ENCODE measurements around the gene KRTAP10-2.
A peak's percentile ranks its signal among the peaks of the same experiment; 100 is the strongest.

The KRTAP10-2 gene

DNA sequence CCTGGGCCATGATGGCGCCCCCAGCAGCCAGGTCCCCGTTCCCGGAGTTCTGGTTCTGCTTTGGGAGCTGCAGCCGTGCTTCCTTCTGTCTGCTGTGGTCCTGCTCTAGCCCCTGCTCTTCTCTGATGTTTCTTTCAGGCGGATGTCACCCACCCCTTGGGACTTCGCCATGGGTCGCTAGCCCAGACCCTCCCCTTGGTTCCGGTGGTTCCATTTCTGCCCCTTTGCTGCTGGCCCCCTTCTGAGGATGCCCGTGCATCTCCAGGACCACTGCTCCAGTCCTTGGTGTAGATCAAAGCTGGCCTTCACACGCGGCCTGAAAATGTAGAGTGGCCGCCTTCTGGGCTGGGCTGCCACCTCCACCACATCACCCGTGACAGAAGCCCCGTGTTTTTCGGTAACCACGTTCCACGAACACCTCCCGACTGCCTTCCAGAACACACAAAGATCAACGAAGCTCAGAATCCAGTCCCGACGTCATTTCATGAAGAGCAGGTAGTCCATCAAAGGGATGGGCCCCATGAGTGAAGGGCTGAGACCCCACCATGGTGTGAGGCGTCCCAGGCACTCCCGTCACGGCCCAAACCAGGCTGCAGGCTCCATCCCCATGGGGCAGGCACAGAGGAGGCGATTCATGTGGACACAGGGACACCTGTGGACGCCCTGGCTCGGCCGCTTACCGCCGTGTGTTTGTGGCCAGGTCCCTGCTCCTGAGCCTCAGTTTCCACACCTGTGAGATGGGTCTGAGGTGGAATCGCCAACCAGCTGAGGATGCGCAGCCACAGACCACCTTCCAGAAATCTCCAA, 35.7 kb downstream of the KRTAP10-2 start:
- FAIRE-seq (no peak), DNase-seq (ENCODE audit: low spot score) (no peak)

DNA sequence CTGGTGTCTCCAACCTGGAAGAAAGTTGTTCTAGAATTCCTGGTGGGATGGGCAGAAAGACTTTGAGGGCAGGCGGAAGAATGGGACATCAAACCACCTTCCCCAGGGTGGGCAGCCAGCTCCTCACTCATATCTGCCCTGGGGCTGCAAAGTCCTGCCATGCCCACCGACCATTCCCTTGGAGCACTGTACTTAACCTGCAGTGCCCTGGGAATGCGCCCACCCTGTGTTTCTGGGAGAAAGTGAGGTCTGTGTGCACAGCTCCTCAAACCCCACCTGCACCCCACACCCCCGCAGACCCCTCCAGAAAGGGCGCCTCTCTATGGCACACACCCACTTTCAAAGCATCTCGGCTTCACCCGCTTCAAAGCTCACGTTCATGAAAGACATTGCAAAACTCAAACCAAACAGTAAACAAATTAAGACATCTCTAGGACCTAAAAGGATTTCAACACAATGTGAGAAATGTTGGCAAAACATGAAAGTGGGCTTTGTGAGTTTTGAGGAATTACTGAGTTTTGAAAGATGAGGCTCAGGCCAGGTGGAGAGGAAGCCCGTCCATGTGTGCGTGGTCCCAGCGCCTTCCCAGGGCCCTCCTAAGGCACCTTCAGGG, 36.5 kb downstream of the KRTAP10-2 start:
- no peak for DNase-seq (ENCODE audit: low spot score)
- no peak for FAIRE-seq

DNA sequence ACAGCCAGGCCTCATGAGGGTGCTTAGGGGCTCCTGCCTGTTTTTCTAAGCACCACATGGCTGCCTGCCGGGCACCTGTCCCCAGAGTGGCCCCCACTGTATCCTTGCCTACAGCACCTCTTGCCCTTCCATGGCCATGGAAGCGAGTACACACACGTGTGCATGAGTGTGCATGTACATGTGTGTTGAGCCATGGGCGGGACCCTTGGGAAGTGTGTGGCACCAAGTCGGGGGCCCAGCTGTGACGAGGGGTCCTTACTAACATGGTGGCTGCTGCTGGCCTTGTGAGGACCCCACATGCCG, 37.1 kb downstream of the KRTAP10-2 start:
- FAIRE-seq: no peak

DNA sequence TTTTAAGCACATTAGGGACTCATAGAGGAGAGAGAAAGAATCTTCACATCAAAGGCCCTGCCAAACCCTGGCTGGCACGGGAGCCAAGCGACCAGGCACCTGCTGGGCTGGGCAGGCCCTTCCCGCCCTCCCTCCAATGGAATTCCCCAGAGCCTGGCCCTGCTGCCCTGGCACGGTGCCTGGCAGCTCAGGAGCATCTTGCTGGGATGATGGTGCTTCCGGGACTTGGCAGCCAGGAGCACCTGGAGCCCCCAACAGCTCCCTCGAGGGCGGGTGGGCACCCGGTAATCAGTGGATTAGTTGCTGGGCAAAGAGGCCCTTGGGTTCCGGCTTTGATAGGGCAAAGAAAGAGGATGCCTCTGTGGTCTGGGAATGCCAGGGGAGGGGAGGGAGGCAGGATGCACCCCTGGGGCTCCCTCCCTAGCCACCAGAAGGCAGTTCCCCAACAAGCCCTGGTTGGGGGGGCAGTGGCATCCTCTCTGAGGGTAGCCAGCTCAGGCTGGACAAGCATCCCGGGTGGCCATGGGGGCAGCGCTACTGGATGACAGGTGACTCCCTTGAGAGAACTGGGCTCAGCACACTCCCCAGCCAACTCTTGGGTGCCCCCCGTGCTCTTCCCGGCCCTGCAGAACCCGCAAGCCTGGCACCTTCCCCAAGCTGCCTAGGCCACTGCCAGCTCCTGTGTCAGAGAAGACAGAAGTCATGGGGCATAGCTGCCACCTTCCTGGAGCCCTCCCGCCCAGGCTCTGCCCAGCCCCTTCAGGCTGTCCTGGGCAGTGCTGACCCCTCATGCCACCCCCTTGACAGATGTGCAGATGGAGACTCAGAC, 37.7 kb downstream of the KRTAP10-2 start:
- DNase-seq (ENCODE audit: low spot score): no peak
- no peak for FAIRE-seq

More for the DNA sequence above, 37.1 kb downstream of the KRTAP10-2 start:
- no peak for DNase-seq (ENCODE audit: low spot score)

DNA sequence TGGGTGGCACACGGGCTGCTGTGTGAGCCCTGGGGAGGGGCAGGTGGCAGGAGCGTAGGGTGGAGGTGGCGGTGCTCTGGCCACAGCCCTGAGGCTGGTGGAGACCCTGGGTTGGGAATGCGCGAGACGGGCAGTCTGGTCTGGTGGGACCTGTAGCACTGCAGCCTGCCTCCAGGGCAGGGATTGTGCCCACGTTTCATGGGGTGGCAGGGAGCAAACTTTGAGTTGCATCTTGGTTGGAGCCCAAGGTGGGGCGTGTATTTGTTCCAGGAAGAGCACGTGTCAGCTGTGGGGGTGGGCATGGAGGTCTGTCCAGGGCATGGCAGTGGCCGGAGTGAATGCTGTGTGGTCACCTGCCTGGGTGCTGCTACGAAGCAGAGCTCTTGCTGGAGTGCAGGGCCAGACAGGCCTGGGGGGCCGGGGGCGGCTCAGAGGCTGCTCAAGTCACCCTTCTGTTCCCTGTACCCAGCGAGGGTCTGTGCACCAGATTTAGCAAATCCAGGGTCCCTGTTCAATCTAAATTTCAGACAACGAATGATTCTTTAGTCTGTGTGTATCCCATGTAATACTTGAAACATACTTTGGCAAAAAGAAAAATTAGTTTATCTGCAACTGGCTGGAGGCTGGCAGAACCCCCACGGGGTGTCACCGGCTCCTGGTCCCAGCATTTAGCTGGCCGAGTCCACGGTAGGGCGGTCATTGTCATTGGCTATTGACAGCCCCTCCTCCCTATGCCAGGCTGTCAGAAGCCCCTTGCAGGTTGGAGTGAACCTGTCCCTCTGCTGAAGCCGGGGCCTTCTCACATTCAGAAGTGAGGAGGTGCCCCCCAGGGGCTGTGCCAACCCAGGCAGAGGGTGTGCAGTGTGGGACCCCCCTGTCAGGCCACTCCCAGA, 38.6 kb downstream of the KRTAP10-2 start:
- FAIRE-seq (no peak), DNase-seq (ENCODE audit: low spot score) (no peak)

DNA sequence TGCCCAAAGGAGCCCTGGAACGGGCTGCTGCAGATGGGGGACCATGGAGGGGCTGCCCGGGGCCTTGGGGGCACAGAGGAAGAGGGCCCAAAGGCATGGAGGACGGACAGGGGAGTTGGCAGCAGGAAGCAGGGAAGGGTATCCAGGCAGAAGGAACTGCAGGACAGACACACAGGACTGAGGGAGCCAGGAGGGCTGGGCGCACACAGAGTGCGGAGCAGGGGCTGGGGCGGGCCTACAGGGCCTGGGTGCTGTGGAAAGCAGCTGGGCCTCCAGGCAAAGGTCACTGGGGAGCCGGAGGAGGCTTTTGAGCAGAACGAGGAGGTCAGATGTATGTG, 39.4 kb downstream of the KRTAP10-2 start:
- DNase-seq (ENCODE audit: low spot score) (no peak), FAIRE-seq (no peak)

DNA sequence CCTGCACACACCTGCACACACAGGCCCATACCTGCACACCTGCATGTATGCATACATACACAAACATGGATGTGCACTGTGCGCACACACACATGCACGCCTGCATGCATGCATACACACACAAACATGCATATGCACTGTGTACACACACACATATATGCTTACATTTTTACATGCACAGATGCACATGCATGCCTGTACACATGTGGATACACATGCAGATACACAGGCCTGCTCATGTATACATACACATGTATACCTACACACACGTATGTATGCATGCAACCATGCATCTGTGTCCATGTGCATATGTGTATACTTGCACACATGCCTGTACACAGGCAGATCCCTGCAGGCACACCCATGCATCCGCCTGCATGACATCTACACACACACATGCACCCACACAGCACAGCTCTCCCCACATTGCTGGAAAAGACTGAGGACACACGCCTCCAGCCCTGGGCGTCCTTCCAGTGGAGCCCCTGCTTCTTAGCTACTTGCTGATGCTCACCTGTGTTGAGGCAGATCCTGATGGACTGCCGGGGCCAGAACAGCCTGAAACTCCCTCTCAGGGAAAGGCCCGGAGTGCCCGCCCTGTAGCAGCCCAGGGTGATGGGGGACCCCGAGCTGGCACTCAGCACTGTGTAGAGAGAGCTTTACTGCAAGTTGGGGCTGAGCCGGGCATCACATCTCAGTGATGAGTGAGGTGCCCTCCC, 39.9 kb downstream of the KRTAP10-2 start:
- no peak for DNase-seq (ENCODE audit: low spot score)
- no peak for FAIRE-seq

DNA sequence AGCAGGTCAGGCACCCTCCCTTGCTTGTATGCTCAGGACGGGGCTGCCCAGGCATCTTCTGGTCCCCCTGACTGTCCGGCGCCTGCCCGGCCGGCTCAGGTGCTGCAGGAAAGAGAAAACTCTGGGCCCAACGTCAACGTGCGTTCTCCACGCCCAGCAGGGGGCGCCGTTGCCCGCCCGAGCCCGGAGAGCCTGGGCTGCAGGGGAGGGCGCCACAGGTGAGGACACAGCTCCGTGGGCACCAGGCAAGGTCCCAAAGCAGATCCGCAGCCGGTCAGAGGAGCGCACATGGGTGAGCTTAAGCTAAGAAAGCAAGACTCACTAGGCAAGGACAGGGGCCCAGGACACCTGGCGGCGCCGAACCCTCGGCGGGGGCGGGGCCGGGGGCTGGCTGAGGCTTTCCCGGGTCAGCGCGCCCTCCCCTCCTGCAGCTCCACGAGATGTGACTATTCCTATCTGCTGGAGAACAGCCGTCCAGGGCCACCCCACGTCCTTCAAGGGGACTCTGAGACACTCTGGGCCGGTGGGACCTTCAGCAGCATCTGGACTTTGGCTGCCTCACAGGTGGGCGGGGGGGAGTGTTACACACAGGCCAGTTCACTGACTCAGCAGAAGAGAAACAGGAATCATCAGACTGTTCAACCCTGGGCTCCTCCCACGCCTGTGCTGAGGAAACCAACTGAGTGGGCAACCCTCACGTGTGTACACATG, 40.6 kb downstream of the KRTAP10-2 start:
- DNase-seq (ENCODE audit: low spot score) (no peak), FAIRE-seq (no peak)

DNA sequence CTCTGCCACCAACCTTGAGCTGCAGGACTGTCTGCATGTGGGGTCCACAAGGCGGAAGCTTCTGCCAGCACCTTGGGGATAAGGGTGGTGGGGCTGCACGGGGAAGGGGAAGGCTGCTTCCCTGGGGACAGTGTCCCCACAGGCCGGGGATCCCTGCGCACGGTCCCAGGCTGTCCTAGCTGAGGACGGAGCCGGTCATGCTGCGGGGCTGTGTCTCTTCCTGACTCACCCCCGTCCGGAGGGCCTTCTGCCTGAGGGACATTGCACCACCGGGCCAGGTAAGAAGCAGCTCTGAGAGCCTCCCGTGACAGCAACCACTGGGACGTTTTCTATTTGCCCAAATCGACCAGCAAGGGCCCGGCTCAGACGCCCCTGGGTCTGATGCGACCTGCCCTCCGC, 41.2 kb downstream of the KRTAP10-2 start:
- FAIRE-seq (no peak), DNase-seq (ENCODE audit: low spot score) (no peak)

DNA sequence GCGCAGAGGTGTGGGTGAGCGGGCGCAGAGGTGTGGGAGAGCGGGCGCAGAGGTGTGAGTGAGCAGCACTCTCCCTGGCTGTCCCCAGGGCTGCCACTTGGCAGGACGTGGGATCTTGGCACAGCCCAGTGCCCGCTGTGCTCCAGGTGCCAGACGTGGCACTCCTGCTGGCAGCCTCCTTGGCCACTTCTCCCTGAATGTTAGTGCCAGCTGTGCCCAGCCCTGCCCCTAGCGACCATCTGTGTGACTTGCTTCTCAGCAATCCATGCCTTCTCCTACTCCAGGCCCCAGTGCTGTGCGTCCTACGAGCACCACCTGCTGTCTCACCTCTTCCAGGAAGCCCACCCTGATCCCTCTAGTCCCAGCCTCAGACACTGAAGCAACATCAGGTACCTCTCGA, 41.8 kb downstream of the KRTAP10-2 start:
- FAIRE-seq: no peak
- DNase-seq (ENCODE audit: low spot score): peak; percentile 45

DNA sequence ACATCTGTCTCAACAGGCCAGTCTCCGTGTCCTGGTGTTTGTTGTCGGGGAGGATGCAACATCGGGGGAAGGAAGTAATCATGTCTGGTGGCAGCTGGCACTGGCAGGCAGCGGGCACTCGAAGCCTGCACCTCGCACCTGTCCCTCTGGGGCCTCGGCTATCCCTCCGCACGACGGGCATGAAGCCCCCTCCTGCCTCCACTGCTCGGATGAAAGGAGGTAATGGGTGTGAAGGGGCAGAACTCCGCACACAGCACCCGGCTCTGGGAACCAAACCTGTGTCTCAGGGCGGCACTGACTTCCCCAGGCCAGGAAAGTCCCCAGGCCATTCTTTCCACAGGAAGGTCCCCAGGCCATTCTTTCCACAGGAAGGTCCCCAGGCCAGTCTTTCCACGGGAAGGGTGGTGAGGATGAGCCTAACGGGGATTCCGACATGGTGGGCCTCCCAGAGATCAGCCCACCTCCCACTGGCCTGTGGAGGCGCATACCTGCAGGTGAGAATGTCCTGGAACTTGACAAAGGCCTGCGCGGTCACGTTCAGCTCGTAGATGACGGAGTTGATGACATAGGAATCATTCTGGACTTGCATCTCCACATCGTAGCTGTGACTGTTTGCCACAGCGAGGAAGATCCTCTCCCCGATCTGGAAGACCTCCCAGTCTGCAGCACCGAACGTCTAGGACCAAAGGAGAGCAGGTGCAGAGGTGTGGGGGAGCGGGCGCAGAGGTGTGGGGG, 42.4 kb downstream of the KRTAP10-2 start:
- DNase-seq (ENCODE audit: low spot score) (no peak), FAIRE-seq (no peak)

DNA sequence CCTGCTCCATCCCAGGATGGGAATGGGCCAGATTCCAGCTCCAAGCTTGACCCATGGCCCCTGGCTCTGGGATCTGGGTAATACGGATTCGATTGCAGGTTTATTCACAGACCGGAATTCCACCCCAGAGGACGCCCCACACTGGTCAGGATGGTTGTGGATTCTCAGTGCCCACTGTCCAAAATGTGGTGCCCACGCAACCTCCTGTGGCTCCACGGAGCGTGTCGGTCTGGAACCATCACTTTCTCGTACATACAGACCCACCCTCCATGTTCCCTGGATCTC, 42.9 kb downstream of the KRTAP10-2 start:
- no peak for FAIRE-seq
- no peak for DNase-seq (ENCODE audit: low spot score)

DNA sequence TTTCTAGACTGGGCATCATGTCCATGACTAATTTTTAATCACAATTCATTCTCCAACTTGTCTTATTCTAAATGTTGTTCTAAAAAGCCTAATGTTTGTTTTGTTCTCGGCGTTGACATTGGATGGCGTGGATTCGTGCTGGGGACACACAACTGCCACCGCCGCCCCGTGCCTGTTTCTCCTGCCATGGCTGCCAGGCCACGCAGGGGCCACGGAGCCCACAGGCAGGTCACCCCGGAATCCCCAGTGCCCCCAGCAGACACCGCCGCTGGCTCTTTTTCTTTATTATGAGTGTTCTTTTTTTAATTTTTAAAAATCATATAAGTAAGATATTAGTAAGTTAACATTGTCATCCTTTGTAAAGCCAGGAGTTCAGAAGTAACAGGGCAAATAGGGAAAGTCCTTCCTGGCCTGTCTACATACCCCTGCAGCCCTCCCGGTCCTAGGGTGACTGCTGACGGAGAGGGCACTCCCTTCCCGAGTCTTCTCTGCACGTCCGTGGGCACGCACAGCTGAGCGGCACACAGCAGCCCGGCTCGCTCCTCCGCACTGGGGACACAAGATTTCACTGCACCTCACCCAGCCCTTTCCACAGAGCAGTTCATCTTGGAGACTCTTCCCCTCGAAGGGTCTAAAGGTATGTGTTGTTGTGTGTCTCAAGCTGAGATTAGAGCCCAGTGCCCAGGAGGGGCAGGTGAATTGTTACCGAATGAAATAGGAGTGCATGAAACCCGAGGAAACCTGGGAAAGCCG, 43.5 kb downstream of the KRTAP10-2 start:
- DNase-seq (ENCODE audit: low spot score) (no peak), FAIRE-seq (no peak)

DNA sequence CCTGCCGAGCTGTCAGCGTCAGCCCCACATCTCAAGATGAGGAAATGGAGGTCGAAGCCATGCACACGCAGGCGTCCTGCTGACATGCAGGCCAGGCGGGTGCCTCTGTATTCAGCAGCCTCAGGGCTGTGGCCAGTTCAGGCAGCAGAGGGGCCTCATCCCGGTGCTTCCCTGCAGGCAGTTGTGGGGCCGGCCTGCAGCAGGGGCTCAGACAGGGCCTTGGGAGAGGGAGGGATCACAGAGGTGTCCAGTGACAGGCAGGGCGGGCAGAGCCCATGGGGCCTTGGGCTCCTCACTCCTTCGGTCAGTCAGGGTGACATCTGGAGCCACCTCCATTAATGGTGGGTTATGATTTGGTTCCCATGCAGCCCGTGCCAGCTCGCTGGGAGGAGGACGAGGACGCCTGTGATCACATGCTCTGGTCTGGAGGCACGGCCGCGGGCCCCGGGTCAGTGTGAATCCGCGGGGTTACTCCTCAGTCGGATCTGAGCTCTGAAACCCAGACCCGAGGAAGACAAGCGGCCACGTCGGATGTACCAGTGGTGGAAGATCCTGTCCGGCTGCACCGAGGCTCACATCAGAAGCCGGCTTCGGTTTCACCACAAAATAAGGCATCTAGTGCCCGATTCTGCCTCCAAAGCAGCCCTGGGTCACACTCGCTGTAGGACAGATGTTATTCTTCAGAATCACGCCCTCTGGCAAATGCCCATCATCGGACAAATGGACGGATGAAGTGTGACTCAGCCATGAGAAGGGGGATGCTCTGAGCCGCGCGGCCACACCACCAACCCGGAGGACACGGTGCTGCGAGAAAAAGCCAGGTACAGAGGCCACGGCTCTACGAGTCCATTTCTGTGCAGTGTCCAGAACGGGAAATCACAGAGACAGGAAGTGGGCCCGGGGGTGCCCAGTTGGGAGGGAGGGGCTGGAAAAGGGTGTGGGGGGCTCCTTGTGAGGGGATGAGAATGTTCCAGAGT, 44.7 kb downstream of the KRTAP10-2 start:
- no peak for DNase-seq (ENCODE audit: low spot score)

DNA sequence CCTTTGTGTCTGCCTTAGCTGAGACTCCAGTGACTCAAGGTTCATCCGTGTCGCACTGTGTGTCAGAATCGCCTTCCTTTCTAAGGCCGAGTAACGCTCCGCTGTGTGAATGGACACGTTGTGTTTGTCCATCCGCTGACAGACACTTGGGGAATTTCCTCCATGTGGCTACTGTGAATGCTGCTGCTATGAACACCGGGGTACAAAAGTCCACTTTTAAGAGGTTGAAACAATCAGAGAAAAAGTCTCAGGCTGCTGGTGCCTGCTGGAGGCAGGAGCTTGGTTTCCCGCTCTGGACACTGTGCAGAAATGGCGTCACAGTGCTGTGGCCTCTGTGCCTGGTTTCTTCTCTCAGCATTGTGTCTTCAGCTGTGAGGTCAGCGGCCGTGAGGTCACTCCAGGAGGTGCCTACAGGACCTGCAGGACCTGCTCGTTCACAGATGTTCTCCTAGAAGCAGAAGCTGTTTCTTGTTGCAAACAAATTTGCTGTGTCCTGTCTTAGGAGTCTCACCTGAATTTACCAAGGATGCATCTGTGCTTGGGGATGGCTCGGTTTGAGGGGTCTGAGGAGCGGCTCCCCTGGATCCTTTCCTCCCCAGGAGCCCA, 45.5 kb downstream of the KRTAP10-2 start:
- FAIRE-seq (no peak), DNase-seq (ENCODE audit: low spot score) (no peak)

More for the DNA sequence above, 44.7 kb downstream of the KRTAP10-2 start:
- FAIRE-seq: no peak

DNA sequence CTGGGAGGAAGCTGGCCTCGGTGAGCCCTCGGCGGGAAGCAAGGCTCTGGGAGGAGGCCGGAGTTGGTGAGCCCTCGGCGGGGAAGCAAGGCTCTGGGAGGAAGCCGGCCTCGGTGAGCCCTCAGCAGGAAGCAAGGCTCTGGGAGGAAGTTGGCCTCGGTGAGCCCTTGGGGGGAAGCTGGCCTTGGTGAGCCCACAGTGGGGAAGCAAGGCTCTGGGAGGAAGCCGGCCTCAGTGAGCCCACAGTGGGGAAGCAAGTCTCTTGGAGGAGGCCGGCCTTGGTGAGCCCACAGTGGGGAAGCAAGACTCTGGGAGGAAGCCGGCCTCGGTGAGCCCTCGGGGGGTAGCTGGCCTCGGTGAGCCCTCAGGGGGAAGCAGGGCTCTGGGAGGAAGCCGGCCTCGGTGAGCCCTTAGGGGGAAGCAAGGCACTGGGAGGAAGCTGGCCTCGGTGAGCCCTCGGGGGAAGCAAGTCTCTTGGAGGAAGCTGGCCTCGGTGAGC, 47.4 kb downstream of the KRTAP10-2 start:
- FAIRE-seq: no peak

More for the DNA sequence above, 47.4 kb downstream of the KRTAP10-2 start:
- no peak for DNase-seq (ENCODE audit: low spot score)

Measured in RCC 7860 (cell line).